Heart left ventricle (tissue), 13 donors: ENCODE measurements around the gene TMEM135.

Source experiments
- POLR2A ChIP-seq, 2 donors: fragments of 450-650 bp; IDR thresholded peaks; one replicate each; pipeline ENCODE4 v1.6.1; 2017; ENCODE audit warnings: antibody characterized with exemption in 2 of 2, mild to moderate bottlenecking in 2 of 2, moderate library complexity in 2 of 2
- TF ChIP-seq, protein P1 (sequence below), 12 donors: fragments of 200-600 bp; sonication (generic) in 4 of 12; IDR thresholded peaks; one replicate each; pipeline versions ENCODE4 v1.5.0 to v1.8.0; 2018 to 2022; ENCODE audit warnings: antibody characterized with exemption in 12 of 12, mild to moderate bottlenecking in 5 of 12
- donor health status: ischemic (EF 13 %, LVEDD 7.1; RV severe dilation, severe dysfunction).
- donor health status: DM: no; HTN: yes; CAD: no.
- donor health status: DM: no; HTN: no; CAD: no.
- donor health status: ischemic (EF 25% LVEDD 6.9; RV normal size, moderate dysfunction).
- donor health status: ischemic (EF 25% LVEDD 5.7; RV mildly dilated, moderate dysfunction).
- donor health status: ischemic (EF 35%, LVEDD 5.7; RV mildly dilated, moderate dysfunction).
- donor health status: nonischemic (EF 11% LVEDD 7.7; RV severe dilation, severe dysfunction).
- donor health status: DM: yes; HTN: yes; CAD: no.
- donor health status: PGD.
- donor health status: ischemic (EF 29% LVEDD 5.4; RV normal size, mild dysfunction).
- donor health status: nonischemic (EF 23%, LVEDD 6.1; RV moderate dilation, normal function).

DNA sequence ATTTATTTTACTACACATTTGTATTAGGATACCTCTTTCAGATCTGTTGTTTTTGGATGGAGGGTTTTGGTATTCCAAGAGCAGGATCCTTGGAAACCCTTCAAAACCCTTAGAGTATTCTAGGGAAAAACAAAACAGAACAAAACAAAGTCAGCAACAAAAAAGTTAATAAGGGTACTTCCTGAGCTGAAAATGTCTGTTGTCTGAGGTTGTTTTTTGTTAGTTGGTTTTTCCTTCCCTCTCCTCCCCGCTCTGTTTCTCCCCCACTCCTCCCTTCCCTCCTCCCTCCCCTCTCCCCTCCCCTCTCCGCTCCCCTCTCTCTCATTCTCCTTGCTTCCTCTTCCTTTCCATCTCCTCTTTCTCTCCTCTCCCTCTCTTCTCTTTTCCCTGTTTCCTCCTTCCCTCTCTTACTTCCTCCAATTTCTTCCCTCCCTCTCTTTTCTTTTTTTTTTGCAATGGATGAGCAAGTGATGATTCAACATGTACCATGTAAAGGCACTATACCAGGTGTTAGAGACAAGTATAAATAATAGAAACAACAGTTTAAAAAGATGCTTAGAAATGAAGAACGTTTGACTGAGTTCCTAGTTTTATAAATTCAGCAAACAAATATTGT, 160.6 kb downstream of the TMEM135 start:
- TF ChIP-seq POLR2A (IDR thresholded peaks at IDR 0.05) = no peak
- TF ChIP-seq, protein P1, sequence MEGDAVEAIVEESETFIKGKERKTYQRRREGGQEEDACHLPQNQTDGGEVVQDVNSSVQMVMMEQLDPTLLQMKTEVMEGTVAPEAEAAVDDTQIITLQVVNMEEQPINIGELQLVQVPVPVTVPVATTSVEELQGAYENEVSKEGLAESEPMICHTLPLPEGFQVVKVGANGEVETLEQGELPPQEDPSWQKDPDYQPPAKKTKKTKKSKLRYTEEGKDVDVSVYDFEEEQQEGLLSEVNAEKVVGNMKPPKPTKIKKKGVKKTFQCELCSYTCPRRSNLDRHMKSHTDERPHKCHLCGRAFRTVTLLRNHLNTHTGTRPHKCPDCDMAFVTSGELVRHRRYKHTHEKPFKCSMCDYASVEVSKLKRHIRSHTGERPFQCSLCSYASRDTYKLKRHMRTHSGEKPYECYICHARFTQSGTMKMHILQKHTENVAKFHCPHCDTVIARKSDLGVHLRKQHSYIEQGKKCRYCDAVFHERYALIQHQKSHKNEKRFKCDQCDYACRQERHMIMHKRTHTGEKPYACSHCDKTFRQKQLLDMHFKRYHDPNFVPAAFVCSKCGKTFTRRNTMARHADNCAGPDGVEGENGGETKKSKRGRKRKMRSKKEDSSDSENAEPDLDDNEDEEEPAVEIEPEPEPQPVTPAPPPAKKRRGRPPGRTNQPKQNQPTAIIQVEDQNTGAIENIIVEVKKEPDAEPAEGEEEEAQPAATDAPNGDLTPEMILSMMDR (IDR thresholded peaks at IDR 0.05) = no peak
